DND-41 (cell line): ENCODE measurements around the gene ATP6V0D1.

Experiments used
- EZH2 ChIP-seq: IDR thresholded peaks from 3 replicates; pipeline ENCODE4 v1.6.1; 2012; ENCODE audit warnings: borderline replicate concordance, low read depth, mild to moderate bottlenecking, moderate library complexity, low read length, inconsistent platforms; ENCODE audit not compliant: severe bottlenecking
- TF ChIP-seq, protein P1 (sequence below): IDR thresholded peaks from 2 replicates; pipeline ENCODE4 v1.5.1; 2012; ENCODE audit warnings: borderline replicate concordance, low read length, moderate library complexity, mild to moderate bottlenecking; ENCODE audit not compliant: poor library complexity, severe bottlenecking; ENCODE audit errors: extremely low read depth

DNA sequence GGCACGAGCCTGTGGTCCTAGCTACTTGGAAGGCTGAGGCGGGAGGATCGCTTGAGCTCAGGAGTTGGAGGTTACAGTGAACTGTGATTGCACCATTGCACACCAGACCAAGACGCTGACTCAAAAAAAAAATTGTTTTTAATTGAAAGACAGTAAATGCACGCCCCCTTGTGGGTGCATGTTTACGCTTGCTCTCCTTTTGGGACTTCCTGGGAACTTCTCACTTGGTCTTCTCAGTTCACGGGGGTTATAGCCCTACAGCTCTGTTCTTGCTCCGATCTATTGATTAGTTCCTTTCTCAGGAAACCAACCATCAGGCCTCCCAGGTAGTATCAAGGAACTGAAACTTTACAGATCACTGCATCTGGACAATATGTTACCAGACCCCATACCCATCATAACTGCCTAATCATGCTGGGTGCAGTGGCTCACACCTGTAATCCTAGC lies 33.4 kb upstream of the ATP6V0D1 start:
- no peak for TF ChIP-seq EZH2
- TF ChIP-seq, protein P1, sequence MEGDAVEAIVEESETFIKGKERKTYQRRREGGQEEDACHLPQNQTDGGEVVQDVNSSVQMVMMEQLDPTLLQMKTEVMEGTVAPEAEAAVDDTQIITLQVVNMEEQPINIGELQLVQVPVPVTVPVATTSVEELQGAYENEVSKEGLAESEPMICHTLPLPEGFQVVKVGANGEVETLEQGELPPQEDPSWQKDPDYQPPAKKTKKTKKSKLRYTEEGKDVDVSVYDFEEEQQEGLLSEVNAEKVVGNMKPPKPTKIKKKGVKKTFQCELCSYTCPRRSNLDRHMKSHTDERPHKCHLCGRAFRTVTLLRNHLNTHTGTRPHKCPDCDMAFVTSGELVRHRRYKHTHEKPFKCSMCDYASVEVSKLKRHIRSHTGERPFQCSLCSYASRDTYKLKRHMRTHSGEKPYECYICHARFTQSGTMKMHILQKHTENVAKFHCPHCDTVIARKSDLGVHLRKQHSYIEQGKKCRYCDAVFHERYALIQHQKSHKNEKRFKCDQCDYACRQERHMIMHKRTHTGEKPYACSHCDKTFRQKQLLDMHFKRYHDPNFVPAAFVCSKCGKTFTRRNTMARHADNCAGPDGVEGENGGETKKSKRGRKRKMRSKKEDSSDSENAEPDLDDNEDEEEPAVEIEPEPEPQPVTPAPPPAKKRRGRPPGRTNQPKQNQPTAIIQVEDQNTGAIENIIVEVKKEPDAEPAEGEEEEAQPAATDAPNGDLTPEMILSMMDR: peak; percentile 87
